HG03095 (cell line): ENCODE measurements around the gene STUM.

ENCODE experiments used
- ATAC-seq: cut with Tn5 transposase; IDR thresholded peaks from one replicate; pipeline ENCODE4 v1.9.1; 2021; ENCODE audit warnings: moderate library complexity; ENCODE audit not compliant: unreplicated experiment

Gene STUM

DNA sequence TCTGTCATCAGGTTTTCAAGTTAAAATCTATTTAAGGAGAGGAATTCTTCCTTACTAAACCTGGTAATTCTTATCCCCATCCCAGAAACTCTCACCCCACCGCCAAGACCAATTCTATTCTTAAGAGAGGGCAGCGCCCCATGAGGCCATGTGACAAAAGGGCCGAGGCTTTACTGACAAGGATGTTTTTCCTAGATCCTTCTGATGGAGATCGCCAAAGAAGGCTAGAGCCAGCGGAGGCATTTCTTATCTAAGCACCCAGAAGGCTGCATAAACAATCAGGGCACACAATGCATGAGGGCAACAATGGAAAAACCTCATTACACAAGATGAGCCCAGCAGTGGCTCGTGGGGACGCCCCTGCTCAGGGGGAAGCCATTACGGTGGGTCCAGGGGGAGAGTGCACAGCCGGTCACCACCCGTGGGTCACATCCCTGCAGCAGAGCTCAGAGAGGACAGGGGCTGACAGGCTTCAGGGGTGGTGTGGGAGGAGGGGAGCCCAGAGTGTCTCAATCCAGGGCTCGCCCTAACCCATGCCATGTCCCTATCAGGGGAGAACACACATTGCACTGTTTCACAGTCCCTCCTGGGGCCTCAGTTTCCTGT is 101.8 kb downstream of the STUM start:
- no peak for ATAC-seq

DNA sequence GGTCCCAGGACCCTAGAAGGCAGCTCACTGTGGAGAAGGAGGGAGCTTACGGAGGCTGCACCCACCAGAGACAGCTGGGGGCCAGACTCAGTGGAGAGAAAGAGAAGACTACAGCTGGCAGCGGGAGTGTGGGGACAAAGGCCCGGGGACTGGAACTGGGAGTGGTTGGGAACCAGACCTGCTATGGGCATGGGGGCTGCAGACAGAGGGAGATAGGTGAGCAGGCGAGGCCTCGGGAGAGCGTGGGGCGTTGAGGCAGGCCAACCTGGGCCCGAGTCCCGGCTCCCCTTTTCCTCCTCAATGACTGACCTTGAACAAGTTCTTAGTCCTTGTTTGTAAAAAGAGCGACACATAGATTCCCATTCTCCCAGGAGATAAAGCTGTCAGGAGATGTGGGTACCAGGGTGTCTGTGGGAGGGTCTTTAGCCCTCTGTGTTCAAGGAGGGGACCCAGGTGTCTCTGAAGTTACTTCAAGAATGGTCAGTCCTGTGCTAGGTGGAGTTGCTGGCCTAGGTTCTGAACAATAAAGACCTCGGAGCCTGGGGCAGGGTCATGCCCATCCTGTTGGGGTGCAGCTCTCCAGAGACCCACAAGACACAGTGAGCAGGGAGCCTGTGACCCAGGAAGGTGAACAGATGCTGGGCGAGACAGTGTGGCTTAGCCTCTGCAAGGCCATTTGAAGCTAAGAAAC is 102.6 kb downstream of the STUM start:
- no peak for ATAC-seq

DNA sequence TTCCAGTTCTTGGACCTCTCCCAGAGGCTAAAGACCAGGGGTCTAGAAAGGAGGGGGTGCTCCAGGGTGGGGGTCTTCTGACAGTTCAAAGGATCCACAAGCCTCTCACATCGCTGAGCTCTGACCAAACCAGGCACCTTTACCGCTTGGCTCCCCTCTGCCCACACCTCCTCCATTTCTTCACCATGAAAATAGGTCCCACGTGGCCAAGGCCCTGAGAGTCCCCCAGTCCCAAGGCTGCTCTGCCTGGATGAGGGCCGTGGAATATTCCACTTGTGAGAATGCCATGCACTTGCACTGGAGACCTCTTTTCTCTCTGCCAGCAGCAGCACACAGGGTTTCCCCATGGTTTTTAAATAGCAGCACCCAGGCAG is 103.2 kb downstream of the STUM start:
- no peak for ATAC-seq

DNA sequence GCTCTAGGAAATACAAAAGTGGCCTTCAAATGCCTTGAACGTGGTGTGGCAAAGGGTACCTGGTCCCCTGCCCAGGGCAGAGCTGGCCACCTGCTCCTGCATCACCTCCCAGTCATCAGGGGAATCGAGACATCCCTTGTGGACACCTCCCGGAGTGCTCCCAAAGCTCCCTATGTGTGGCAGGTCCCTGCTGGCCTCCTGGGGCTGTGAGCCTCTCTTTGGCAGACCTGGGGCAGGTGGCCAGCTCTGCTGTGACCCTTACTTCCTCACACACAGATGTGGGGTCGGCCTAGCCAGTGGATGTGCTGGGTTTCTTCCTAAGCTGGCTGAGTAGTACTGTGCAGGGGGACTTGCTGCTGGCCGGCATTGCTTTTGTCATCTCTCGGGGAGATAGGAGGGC is 104.0 kb downstream of the STUM start:
- no peak for ATAC-seq

DNA sequence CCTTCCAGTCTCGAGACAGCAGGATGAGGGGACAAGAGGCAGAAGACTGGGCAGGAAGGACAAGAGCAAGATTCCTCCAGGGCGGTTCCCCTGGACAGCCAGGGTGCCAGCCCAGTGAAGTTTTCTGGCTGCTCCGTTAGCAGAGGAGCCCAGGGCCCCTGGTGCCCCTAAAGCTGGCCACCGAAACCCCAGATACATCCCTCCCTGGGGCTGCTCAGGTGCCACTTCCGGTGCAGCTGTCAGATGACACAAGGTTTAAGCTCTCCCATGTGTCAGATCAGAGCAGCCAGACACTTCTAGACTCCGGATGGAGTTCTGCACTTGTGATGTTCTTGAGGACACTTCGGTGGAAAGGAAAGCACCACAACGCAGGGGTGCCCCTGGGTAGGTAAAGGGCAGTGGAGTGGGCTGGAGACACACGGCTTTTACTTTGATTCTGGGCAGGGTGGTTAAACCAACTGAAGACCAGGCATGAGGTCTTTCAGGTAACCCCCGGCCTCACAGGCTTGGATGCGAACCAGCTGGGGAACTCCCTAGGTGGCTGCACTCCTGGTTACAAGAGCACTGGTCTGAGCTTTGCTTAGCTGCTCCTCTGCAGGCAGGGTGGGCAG is 104.9 kb downstream of the STUM start:
- ATAC-seq: peak; percentile 47

DNA sequence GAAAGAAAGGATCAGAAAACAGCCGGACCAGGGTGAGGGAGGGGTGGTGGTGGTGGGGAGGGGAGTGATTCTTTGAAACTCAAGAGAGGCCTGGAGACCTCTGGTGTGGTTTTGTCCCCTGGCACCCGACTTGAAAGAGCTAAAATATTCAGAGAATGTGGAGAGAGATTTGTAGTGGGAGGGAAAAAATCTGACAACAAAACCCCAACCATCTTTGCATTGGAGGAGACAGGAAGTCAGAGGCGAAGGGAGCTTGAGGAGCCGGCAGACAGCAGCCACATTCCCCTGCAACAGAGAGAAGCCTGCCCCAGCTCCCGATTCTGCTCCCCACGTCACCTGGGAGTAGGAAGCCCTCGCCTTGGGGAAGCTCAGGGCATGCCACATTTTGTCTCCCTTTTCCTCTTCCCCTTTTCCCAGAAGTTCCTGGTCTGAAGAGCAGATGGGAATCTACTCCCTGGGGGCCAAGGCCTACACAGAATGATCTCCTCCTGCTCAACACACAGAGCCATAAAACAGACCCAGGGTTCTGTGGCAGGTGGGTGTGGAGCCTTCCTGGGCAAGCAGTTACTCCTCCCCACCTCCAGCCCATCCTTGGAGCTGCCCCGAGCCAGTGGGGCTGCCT is 105.6 kb downstream of the STUM start:
- no peak for ATAC-seq

DNA sequence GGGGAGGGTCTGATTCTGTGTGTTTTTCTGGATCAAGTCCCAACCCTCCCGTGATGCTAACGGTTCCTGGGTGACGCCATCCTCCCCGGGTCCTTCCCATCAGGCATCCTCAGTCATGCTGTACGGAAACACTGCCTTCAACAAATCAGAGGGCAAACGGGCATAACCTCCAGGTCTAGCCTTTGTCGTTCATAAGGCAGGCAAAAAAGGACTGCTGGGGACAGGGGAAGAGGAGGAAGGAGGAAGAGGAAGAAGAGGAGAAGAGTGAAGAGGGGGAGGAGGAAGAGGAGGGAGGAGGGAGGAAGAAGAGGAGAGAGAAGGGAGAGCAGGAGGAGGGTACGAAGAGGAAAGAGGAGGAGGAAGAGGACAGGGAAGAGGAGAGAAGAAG is 106.1 kb downstream of the STUM start:
- ATAC-seq: no peak

DNA sequence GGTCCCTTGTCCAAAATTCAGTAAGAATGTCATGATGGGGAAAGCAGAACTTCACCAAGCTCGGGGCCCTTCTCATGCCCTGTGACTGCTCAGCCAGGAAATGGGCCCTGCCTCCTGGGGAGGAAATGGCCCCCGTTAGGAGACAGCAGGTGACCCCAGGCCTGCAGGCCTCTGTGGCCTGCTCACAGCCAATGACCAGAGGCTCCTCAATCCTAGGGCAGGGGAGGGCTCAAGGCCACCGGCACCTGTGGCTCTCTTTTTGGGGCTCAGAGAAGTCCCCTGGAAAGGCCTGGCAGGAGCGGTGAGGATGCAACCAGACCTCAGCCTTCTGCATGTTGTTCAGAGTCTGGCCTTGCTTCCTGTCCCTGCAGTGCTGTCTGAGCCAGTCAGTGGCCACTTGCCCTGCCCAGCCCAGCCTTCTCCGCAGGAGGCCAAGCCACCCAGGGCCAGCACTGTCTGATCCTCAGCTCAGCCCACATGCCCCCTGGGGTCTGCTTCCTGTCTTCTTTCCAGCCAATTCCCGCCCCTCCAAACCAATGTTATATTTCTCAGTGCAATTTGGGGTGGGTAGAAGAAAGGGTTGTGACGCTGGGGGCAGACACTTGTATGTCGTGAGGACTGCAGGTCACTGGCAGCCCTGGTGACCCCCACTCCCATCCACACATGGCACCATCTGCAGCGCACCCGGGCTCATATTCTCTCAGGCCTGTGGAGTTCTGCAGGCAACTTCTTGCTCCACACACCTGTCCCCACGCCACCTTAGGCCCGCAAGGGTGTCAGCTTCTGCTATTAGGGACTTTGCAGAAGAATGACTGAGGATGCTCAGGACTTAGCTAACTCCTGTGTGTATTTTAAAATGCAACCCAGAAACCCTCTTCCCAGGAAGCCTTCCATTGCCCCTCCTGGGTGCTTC is 106.9 kb downstream of the STUM start:
- peak; percentile 35 for ATAC-seq

DNA sequence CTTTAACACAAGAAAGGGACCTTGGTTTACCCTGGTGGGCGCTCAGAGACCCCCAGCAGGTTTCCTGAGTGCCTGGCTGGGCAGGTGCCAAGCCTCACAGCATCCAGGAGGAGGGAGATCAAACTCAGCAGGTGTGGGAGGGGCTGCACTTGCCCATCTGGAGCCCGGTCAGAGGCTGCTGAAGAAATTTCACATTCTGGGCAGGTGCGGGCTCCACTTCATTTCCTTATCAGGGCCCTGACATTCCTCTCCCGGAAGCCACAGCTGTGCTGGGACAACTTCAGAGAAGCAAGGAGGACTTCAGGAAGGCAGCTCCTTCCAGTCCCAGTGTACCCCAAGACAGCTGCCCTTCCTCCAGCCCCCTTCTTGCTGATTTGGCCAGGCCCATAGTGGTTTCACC is 107.6 kb downstream of the STUM start:
- no peak for ATAC-seq

DNA sequence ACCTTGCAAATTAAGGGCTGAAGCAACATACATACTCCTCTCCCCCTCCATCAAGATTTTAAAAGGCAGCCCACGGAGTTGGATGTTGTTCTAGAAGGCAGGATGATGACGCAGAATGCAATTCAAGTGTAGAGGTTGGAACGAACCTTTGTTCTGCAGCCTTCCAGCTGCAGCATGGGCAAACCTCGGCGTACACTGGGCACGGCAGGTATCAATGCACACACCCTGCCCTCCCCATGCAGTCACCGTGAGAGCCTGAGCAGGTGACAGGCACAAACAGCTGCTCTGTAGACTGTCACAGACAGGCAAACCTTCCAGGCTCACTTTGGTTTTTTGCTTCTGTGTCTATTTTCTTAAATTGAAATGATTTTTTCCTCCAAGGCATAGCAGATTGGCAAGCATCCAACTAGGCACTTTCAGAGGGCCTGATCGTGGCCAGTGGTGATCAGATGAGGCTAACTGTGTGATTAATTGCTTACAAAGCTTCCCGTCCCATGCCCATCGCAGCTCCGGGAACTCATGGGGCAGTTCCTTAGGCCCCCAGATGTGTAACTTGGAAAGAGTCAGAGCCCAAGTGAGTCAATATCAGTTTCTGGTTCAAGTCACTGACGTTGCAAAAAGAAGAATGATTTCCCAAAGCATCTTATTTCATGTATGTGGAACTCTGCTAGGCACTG is 108.2 kb downstream of the STUM start:
- no peak for ATAC-seq

DNA sequence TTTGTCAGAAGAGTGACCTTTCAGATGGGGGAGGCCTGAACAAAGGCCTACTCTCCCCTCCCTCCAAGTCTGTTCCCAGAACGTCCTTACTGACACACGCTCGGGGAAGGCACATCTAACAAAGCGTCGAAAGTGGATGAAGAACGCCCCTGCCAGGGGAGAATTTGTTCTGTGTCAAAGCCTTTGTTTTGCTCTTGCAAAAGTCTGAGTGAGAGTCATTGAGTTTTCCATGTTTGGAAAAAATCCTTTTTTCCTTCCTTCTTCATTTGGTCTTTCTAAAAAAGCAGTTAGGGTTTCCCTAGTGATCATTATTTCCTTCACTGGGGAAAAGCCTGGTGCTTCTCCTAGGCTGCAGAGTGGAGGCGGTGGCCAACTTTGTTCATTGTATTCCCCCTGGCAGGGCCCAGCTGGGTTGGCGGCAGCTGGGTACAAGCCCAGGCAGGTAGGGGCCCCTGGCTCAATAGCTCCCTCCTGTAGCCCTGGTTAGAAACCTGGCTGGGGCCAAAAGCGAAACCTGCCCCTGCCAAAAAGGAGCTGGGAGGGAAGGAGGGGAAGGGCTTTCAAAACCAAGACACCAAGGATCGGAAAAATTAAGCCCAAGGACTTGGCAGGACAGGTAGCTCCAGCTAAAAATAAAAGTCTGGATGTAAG is 109.5 kb downstream of the STUM start:
- no peak for ATAC-seq

DNA sequence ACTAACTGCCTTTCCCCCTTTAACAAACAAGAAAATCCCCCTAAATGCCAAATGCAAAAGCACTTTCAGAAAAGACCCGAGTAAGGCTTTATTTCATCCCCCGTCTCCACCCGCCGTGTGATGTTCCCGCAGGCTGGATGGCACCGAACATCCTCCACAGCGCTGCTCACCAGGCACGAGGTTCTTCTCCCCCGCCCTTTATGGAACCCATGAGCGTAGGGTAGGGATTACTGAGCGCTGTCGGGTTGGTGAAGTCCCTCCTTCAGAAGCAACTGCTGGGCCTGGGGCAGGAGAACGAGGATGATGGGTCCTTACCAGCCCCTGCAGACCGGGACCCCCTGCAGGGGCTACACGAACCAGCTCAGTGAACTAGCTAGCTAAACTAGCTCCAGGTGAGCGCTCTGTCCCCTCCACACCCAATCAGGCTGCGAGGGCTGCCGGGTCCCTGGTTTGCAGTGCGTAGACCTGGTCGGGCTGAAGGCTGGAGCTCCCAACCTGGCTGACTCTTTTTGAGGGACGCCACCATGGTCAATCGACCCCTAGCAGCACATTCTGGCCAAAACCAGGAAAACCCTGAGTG is 110.1 kb downstream of the STUM start:
- no peak for ATAC-seq
